ENCODE data around the gene NHP2.

Gene NHP2

GRCh38 chr5:178174456-178174855 is 20.8 kb upstream of the NHP2 start:
- no peak for DNase-seq

- no peak for DNase-seq
Observed at GRCh38 chr5:178170455-178170854, 16.8 kb upstream of the NHP2 start.

- no peak for DNase-seq
Observed at GRCh38 chr5:178165581-178165980, 11.9 kb upstream of the NHP2 start.

DNA sequence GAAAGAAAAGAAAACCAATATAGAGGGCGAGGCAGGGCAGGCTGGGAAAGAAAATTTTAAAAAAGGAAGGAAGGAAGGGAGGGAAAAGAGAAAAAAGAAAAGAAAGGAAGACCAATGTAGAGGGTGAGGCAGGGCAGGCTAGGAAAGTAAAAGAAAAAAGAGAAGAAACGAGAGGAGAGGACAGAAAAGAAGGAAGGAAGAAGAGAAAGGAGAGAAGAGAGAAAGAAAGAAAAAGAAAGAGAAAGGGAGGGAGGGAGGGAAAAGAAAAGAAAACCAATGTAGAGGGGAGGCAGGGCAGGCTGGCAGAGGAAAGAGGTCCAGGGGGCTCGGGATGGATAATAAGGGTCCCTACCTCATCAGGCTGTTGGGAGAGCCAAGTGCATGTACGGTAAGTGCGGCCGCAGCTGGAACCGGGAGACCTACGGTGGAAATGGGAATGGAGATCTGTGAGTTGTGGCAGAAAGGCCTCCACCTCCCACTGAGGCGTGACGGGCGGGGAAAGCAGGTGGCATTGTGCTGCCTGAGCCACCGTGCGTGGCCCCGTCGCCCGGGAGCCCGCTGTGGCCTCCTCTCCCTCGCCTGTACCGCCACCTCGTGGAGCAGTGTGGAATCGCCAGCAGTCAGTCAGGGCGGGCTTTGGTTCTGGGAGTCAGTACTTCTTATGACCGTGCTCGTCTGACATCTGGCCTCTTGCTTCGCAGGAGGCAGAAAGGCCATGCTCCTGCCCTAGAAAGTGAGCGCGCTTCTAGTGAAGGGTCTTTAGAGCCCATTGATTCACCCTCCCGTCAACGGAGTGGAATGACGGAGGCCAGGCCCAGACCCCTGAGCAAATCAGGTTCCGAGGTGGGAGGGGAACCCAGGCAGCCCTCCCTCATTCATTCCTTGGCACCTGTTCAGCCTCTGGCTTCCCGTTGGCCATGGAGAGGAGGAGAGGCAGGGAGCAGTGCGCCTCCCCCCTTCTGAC is 10.4 kb upstream of the NHP2 start:
- peak; percentile 98 for DNase-seq

- no peak for DNase-seq
Observed at GRCh38 chr5:178162481-178162880, 8.8 kb upstream of the NHP2 start.

GRCh38 chr5:178160176-178160575 is 6.5 kb upstream of the NHP2 start:
- DNase-seq = no peak

DNA sequence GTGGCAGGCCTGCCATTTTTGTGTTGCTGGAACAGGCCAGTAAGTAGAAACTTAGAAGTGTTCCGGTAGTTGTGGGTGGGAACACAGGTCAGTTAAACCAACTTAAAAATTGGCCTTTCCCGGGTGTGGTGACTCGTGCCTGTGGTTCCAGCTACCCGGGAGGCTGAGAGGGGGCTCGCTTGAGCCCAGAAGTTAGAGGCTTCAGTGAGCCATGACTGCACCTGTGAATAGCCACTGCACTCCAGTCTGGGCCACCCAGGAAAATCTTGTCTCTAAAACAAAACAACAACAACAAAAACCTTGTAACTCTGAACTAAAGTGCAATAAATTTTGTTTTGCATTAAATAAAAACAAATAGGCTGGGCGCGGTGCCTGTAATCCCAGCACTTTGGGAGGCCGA is 1.4 kb upstream of the NHP2 start:
- DNase-seq = no peak

GRCh38 chr5:178152491-178153444 is 917 bp downstream of the NHP2 start:
- DNase-seq = peak; percentile 54

DNA sequence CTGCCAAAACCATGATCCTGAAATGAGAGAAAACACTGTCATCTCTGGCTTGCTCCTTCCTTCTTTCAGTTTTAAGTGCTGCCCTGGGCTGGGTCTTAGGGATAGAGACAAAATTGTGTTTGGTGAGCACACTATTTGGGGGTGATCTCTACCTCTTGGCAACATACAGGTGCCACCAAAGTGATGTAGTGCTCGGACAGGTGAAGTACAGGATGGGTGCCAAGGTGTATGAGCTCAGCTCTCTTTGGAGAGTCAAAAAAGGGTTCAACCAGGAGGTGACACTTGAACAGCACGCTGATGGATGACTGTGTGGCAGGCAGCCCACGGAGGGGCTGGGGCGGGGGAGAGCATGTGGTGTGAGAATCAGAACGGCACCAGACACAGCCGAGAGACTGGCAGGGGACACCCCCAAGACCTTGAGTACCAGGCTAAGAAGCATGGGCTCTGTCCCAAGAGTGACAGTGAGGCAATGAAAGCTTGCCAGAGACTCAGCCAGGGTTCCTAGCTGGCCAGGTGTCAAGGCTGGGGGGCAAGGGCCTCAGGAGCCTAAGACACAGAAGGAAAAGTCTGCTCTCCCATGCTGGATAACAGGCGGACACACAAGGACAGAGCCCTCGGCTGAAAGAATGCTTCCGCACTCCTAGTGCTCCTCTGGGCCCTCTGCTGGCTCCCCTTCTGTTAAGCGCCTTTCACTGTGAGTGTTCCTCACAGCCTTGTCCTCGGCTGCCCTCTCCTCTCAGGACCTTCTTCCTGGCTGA is 2.5 kb downstream of the NHP2 start:
- no peak for DNase-seq

- no peak for DNase-seq
Observed at GRCh38 chr5:178149199-178149932, 4.3 kb downstream of the NHP2 start.

DNA sequence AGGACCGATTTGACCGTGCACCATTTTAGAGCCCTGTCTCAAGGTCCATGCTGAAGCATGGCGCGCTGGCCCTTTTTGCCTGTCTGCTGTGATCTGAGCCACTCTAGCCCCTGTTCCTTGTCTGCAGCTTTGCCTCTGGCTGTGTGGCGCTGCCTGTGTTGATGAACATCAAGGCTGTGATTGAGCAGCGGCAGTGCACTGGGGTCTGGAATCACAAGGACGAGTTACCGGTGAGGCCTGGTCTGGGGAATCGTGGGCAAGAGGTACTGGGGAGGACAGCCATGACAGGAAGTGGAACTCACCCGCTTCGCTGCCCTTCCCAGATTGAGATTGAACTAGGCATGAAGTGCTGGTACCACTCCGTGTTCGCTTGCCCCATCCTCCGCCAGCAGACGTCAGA is 6.3 kb downstream of the NHP2 start:
- DNase-seq = no peak

- DNase-seq = peak; percentile 91
Observed at GRCh38 chr5:178145965-178146820, 7.5 kb downstream of the NHP2 start.

GRCh38 chr5:178143901-178144300 is 9.8 kb downstream of the NHP2 start:
- DNase-seq = peak; percentile 38

- no peak for DNase-seq
Observed at GRCh38 chr5:178143246-178143645, 10.4 kb downstream of the NHP2 start.

- DNase-seq = no peak
Observed at GRCh38 chr5:178142642-178143041, 11.0 kb downstream of the NHP2 start.

DNA sequence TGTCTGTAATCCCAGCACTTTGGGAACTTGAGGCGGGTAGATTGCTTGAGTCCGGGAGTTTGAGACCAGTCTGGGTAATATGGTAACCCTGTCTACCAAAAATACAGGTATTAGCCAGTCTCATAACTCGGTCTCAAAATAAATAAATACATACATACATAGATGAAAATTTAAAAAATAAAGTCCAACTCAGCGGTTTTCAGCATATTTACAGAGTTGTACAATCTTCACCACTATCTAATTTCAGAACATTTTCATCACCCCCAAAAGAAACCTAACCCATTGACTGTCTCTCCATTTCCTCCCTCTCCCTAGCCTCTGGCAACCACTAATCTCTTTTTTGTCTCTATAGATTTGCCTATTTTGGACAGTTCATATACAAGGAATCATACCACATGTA is 12.1 kb downstream of the NHP2 start:
- no peak for DNase-seq

- DNase-seq = no peak
Observed at GRCh38 chr5:178137991-178138390, 15.7 kb downstream of the NHP2 start.

DNA sequence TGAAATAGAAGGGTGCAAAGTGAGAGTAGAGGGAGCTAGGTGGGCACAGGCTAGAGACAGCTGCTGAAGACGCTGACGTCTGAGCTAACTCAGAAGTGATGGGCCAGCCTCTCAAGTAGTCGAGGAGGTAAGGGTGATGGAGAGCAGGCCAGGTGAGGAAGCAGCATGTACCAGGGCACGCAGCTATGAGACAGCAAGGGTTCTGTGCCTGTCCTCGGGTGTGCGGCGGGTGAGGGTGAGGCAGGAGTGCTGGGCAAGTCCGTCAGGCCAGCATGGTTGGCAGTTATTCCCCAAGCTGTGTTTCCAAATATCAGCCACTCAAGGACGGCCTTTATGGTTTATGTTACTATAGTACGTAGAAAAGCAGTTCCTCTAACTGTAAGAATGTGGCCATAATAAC is 16.7 kb downstream of the NHP2 start:
- DNase-seq = no peak

- no peak for DNase-seq
Observed at GRCh38 chr5:178131446-178131996, 22.2 kb downstream of the NHP2 start.

GRCh38 chr5:178130576-178131445 is 22.9 kb downstream of the NHP2 start, which contains the start of gene RMND5B:
RMND5B (plus strand) TSS chr5:178131014; CDS start chr5:178138120, 7,106 bp downstream.
- DNase-seq = peak; percentile 97
